Esophagus (tissue), 2 donors: ENCODE data around the gene IFIT1. TPM values are rescaled to one million over a fixed set of nuclear protein-coding genes. Genes with fewer than 3 reads are reported as not detected.
"Not testable (repeated sequence)": the region's sequence is repeated elsewhere in the genome, so short reads cannot be mapped to it uniquely, and the experiment has no call there.

Source experiments
- H3K27ac ChIP-seq, 2 donors: one replicate each; pipeline ENCODE4 v1.5.1; 2013; ENCODE audit warnings: low read depth in 2 of 2, mild to moderate bottlenecking in 2 of 2, inconsistent platforms in 1 of 2, low read length in 1 of 2, moderate library complexity in 1 of 2
- H3K27me3 ChIP-seq, 2 donors: one replicate each; pipeline ENCODE4 v1.6.1; 2013; ENCODE audit warnings: low read length in 2 of 2, control low read depth in 1 of 2, mild to moderate bottlenecking in 1 of 2; ENCODE audit not compliant: insufficient read depth in 2 of 2, control insufficient read depth in 1 of 2
- H3K36me3 ChIP-seq, 2 donors: one replicate each; pipeline ENCODE4 v1.6.1; 2013; ENCODE audit warnings: low read length in 1 of 2; ENCODE audit not compliant: control insufficient read depth in 2 of 2, insufficient read depth in 2 of 2
- H3K4me1 ChIP-seq, 2 donors: one replicate each; pipeline ENCODE4 v1.6.1; 2013; ENCODE audit warnings: low read length in 1 of 2; ENCODE audit not compliant: control insufficient read depth in 2 of 2, insufficient read depth in 2 of 2
- H3K4me3 ChIP-seq, 2 donors: one replicate each; pipeline ENCODE4 v1.5.1; 2013; ENCODE audit warnings: low read length in 2 of 2, mild to moderate bottlenecking in 2 of 2, low read depth in 1 of 2, moderate library complexity in 1 of 2
- H3K9me3 ChIP-seq, 2 donors: one replicate each; pipeline ENCODE4 v1.6.1; 2013; ENCODE audit warnings: mild to moderate bottlenecking in 2 of 2, low read depth in 1 of 2, low read length in 1 of 2, moderate library complexity in 1 of 2; ENCODE audit not compliant: control insufficient read depth in 2 of 2, insufficient read depth in 1 of 2
- WGBS, 2 donors: extraction: QIAGEN DNeasy Blood & Tissue Kit; methylation state at CpG; one replicate each; pipeline ENCODE4 v1.1.7; 2013; 5-methylcytosine and 5-hydroxymethylcytosine counted together
- polyA plus RNA-seq, 2 donors: library from polyadenylated mRNA; stranded (reverse); fragments of 200-250 nt; gene quantifications; one replicate each; pipeline ENCODE4 v1.2.3, GENCODE V29; 2013
- donor health status: healthy with polysubstance abuse.
- donor health status: Bipolar disorder and iron deficiency.

Gene IFIT1
- polyA plus RNA-seq, 2 donors = 2.3 to 2.7 TPM

GRCh38 chr10:89410551-89410950 is 18.1 kb downstream of the IFIT1 start:
- not testable (repeated sequence) for H3K27ac ChIP-seq, H3K9me3 ChIP-seq, H3K36me3 ChIP-seq, H3K4me3 ChIP-seq, H3K27me3 ChIP-seq, H3K4me1 ChIP-seq
- 86 to 87% methylated on average over 5 of the region's 5 CpGs for WGBS, 2 donors

GRCh38 chr10:89411135-89411534 is 18.7 kb downstream of the IFIT1 start:
- H3K4me1 ChIP-seq, H3K36me3 ChIP-seq, H3K4me3 ChIP-seq, H3K9me3 ChIP-seq, H3K27ac ChIP-seq, H3K27me3 ChIP-seq: not testable (repeated sequence)
- 70 to 73% methylated on average over 2 of the region's 2 CpGs for WGBS, 2 donors

GRCh38 chr10:89412276-89412675 is 19.9 kb downstream of the IFIT1 start:
- WGBS, 2 donors = 90 to 93% methylated on average over 10 of the region's 10 CpGs
- H3K4me3 ChIP-seq, H3K4me1 ChIP-seq, H3K27me3 ChIP-seq, H3K9me3 ChIP-seq, H3K27ac ChIP-seq, H3K36me3 ChIP-seq: not testable (repeated sequence)

- 82 to 84% methylated on average over 7 of the region's 7 CpGs for WGBS, 2 donors
- no peaks in the 10 kb centered on the region for H3K27me3 ChIP-seq
- no peak overlapping the region for H3K4me3 ChIP-seq
- H3K4me1 ChIP-seq = peaks cover 0 to 2% of the 10 kb centered on the region in 2 donors
- H3K9me3 ChIP-seq = no peaks in the 10 kb centered on the region
- H3K36me3 ChIP-seq = no peaks in the 10 kb centered on the region
- H3K27ac ChIP-seq = no peak overlapping the region
These were observed 21.0 kb downstream of the IFIT1 start for GRCh38 chr10:89413398-89413912.

- Histone ChIP-seq H3K27ac (peak within 1 kb of the TSS; percentile 88 to 95), H3K4me1 (peaks cover 0 to 2% of the 10 kb centered on the region in 2 donors), H3K36me3 (no peaks in the 10 kb centered on the region), H3K4me3 (peak within 1 kb of the TSS; percentile 69 to 74), H3K27me3 (no peaks in the 10 kb centered on the region), H3K9me3 (no peaks in the 10 kb centered on the region)
- WGBS, 2 donors = 0 to 1% methylated on average over 48 of the region's 48 CpGs
These were observed 21.9 kb downstream of the IFIT1 start, which contains the start of gene IFIT5 for GRCh38 chr10:89414146-89414878. Gene IFIT5 (plus strand): TSS chr10:89414568. CDS start chr10:89414799, 231 bp downstream.

GRCh38 chr10:89414879-89415821 is 22.7 kb downstream of the IFIT1 start:
- Histone ChIP-seq H3K4me3 (peak overlapping the region; percentile 69 to 74), H3K9me3 (no peaks in the 10 kb centered on the region), H3K4me1 (peaks cover 0 to 2% of the 10 kb centered on the region in 2 donors), H3K36me3 (no peaks in the 10 kb centered on the region), H3K27ac (peak overlapping the region; percentile 88 to 95), H3K27me3 (no peaks in the 10 kb centered on the region)
- WGBS, 2 donors = 1% methylated on average over 66 of the region's 66 CpGs

- Histone ChIP-seq H3K36me3 (no peaks in the 10 kb centered on the region), H3K4me3 (no peak overlapping the region), H3K27me3 (no peaks in the 10 kb centered on the region), H3K4me1 (peaks cover 0 to 2% of the 10 kb centered on the region in 2 donors), H3K27ac (no peak overlapping the region), H3K9me3 (no peaks in the 10 kb centered on the region)
- 88 to 90% methylated on average over 1 of the region's 1 CpG for WGBS, 2 donors
These were observed 24.0 kb downstream of the IFIT1 start for GRCh38 chr10:89416465-89416864.

- Histone ChIP-seq H3K4me1 (peaks cover 0 to 3% of the 10 kb centered on the region in 2 donors), H3K4me3 (no peak overlapping the region), H3K9me3 (no peaks in the 10 kb centered on the region), H3K36me3 (no peaks in the 10 kb centered on the region), H3K27me3 (no peaks in the 10 kb centered on the region), H3K27ac (no peak overlapping the region)
- 46 to 51% methylated on average over 3 of the region's 3 CpGs for WGBS, 2 donors
These were observed 27.1 kb downstream of the IFIT1 start for GRCh38 chr10:89419548-89419947.

- H3K4me1 ChIP-seq = peaks cover 0 to 3% of the 10 kb centered on the region in 2 donors
- no peaks in the 10 kb centered on the region for H3K36me3 ChIP-seq
- H3K4me3 ChIP-seq = no peak overlapping the region
- H3K27me3 ChIP-seq = no peaks in the 10 kb centered on the region
- no peaks in the 10 kb centered on the region for H3K9me3 ChIP-seq
- peak overlapping the region; percentile 34 to 53 for H3K27ac ChIP-seq
- 60 to 75% methylated on average over 2 of the region's 2 CpGs for WGBS, 2 donors
These were observed 28.6 kb downstream of the IFIT1 start for GRCh38 chr10:89421018-89421476.
